Heart left ventricle (tissue), 13 donors: ENCODE results near the gene CYB5R2.

Experiments
- CTCF ChIP-seq, 12 donors: fragments of 200-600 bp; sonication (generic) in 4 of 12; IDR thresholded peaks; one replicate each; pipeline versions ENCODE4 v1.5.0 to v1.8.0; 2018 to 2022; ENCODE audit warnings: antibody characterized with exemption in 12 of 12, mild to moderate bottlenecking in 5 of 12
- POLR2A ChIP-seq, 2 donors: fragments of 450-650 bp; IDR thresholded peaks; one replicate each; pipeline ENCODE4 v1.6.1; 2017; ENCODE audit warnings: antibody characterized with exemption in 2 of 2, mild to moderate bottlenecking in 2 of 2, moderate library complexity in 2 of 2
- donor health status: ischemic (EF 13 %, LVEDD 7.1; RV severe dilation, severe dysfunction).
- donor health status: DM: no; HTN: yes; CAD: no.
- donor health status: DM: no; HTN: no; CAD: no.
- donor health status: ischemic (EF 25% LVEDD 6.9; RV normal size, moderate dysfunction).
- donor health status: ischemic (EF 25% LVEDD 5.7; RV mildly dilated, moderate dysfunction).
- donor health status: ischemic (EF 35%, LVEDD 5.7; RV mildly dilated, moderate dysfunction).
- donor health status: nonischemic (EF 11% LVEDD 7.7; RV severe dilation, severe dysfunction).
- donor health status: DM: yes; HTN: yes; CAD: no.
- donor health status: PGD.
- donor health status: ischemic (EF 29% LVEDD 5.4; RV normal size, mild dysfunction).
- donor health status: nonischemic (EF 23%, LVEDD 6.1; RV moderate dilation, normal function).

- no peak for TF ChIP-seq CTCF (IDR thresholded peaks at IDR 0.05)
- TF ChIP-seq POLR2A (IDR thresholded peaks at IDR 0.05), result no peak
These were observed 30.0 kb downstream of the CYB5R2 start for GRCh38 chr11:7643314-7643713.
